Fibroblast of lung (primary cell): ENCODE results near the gene ADGRA3.

ENCODE experiments used
- EZH2 ChIP-seq: IDR thresholded peaks from 2 replicates; pipeline ENCODE4 v1.5.1; 2012; ENCODE audit warnings: low read length, control low read depth, mild to moderate bottlenecking; ENCODE audit errors: missing control alignments
- TF ChIP-seq, protein P1 (sequence below), 2 donors: IDR thresholded peaks in 1 of 2; conservative IDR thresholded peaks in 1 of 2; 1 replicate in 1 of 2; 2 replicates in 1 of 2; pipeline ENCODE4 v1.5.1; 2011 to 2012; ENCODE audit warnings: low read length in 2 of 2, control low read depth in 1 of 2, inconsistent platforms in 1 of 2, low read depth in 1 of 2, mild to moderate bottlenecking in 1 of 2

DNA sequence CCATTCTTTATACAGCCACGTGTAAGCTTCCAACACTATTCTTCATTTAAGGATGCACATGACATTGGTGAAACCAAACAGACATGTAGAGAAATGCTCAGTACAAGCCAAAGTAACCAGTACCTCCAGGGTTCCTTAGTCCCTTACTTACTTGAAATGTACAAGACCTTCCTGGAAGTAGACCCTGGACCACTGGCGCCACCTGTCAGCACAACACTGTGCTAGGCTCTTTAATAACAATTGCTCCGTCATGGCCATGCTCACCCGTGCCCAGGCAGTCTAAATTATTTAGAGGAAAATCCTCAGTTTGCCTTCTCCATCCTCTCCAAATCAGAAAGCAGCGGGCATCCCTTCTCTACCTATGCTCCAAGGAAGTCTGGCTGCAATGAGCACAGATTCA, 52.7 kb downstream of the ADGRA3 start:
- TF ChIP-seq, protein P1, sequence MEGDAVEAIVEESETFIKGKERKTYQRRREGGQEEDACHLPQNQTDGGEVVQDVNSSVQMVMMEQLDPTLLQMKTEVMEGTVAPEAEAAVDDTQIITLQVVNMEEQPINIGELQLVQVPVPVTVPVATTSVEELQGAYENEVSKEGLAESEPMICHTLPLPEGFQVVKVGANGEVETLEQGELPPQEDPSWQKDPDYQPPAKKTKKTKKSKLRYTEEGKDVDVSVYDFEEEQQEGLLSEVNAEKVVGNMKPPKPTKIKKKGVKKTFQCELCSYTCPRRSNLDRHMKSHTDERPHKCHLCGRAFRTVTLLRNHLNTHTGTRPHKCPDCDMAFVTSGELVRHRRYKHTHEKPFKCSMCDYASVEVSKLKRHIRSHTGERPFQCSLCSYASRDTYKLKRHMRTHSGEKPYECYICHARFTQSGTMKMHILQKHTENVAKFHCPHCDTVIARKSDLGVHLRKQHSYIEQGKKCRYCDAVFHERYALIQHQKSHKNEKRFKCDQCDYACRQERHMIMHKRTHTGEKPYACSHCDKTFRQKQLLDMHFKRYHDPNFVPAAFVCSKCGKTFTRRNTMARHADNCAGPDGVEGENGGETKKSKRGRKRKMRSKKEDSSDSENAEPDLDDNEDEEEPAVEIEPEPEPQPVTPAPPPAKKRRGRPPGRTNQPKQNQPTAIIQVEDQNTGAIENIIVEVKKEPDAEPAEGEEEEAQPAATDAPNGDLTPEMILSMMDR (conservative IDR thresholded peaks at IDR 0.05 in 1 of 2, IDR thresholded peaks at IDR 0.05 in 1 of 2; ENCODE audit: low read depth in 1 of 2, low read length in 2 of 2): no peak
- TF ChIP-seq EZH2: no peak
